Purkinje cell (primary cell): Measurements from ENCODE around the gene ETHE1. TPM values are rescaled to one million over a fixed set of nuclear protein-coding genes. Genes with fewer than 3 reads are reported as not detected.

ENCODE experiments used
- polyA plus RNA-seq: library from polyadenylated mRNA; unstranded; fragments of >200 nt; fragmentation: Nextera tagmentation; gene quantifications from 2 replicates; pipeline ENCODE4 v1.2.1, GENCODE V29; 2014

The ETHE1 gene
- 21.0 and 26.9 TPM in 2 replicates for polyA plus RNA-seq

GRCh38 chr19:43526884-43527859, at the start of gene ETHE1:
Gene ETHE1 (minus strand): TSS chr19:43527201. CDS start chr19:43527177, 24 bp downstream.

GRCh38 chr19:43575156-43575950, 48.4 kb upstream of the ETHE1 start, which contains the start of the genes PINLYP and XRCC1:
Gene PINLYP (plus strand): TSS chr19:43575801. CDS start chr19:43577192, 1,391 bp downstream.
Gene XRCC1 (minus strand): TSS chr19:43575527. CDS start chr19:43575458, 69 bp downstream.

GRCh38 chr19:43532962-43533545, 6.1 kb upstream of the ETHE1 start, which contains the start of gene ZNF575:
Gene ZNF575 (plus strand): TSS chr19:43533188. CDS start chr19:43534423, 1,235 bp downstream.

GRCh38 chr19:43504426-43505185, 22.4 kb downstream of the ETHE1 start, which contains the start of gene PHLDB3:
Gene PHLDB3 (minus strand): TSS chr19:43504746. CDS start chr19:43504118, 628 bp downstream.

GRCh38 chr19:43465468-43466120, 61.4 kb downstream of the ETHE1 start, which contains the start of gene LYPD3:
Gene LYPD3 (minus strand): TSS chr19:43465608. CDS start chr19:43465571, 37 bp downstream.

Other genes with a start within 250 kb of the ETHE1 start
- 0.36 TPM in 1 of 2 replicates, not detected in the other for gene CD177, start 173.5 kb downstream of the ETHE1 start, polyA plus RNA-seq
- gene TEX101, start 112.3 kb downstream of the ETHE1 start, polyA plus RNA-seq = not detected in 2 replicates
- gene LYPD3, start 61.6 kb downstream of the ETHE1 start, polyA plus RNA-seq = not detected in 2 replicates
- not detected in 2 replicates for gene PHLDB3, start 22.5 kb downstream of the ETHE1 start, polyA plus RNA-seq
- 1.5 and 2.5 TPM in 2 replicates for gene ZNF575, start 6.0 kb upstream of the ETHE1 start, polyA plus RNA-seq
- 6.7 and 7.5 TPM in 2 replicates for gene XRCC1, start 48.3 kb upstream of the ETHE1 start, polyA plus RNA-seq
- gene PINLYP, start 48.6 kb upstream of the ETHE1 start, polyA plus RNA-seq = 2.3 and 17.2 TPM in 2 replicates
- 11.0 and 21.0 TPM in 2 replicates for gene IRGQ, start 68.9 kb upstream of the ETHE1 start, polyA plus RNA-seq
- gene ZNF576, start 69.4 kb upstream of the ETHE1 start, polyA plus RNA-seq = 7.6 and 9.6 TPM in 2 replicates
- gene SRRM5, start 84.9 kb upstream of the ETHE1 start, polyA plus RNA-seq = not detected in 2 replicates
- 2.1 and 4.3 TPM in 2 replicates for gene ZNF428, start 92.4 kb upstream of the ETHE1 start, polyA plus RNA-seq
- gene CADM4, start 112.6 kb upstream of the ETHE1 start, polyA plus RNA-seq = 4.4 and 12.0 TPM in 2 replicates
- gene PLAUR, start 143.0 kb upstream of the ETHE1 start, polyA plus RNA-seq = 11.1 and 12.1 TPM in 2 replicates
- not detected in 2 replicates for gene IRGC, start 188.9 kb upstream of the ETHE1 start, polyA plus RNA-seq
- 14.6 and 17.4 TPM in 2 replicates for gene SMG9, start 227.8 kb upstream of the ETHE1 start, polyA plus RNA-seq